ENCODE results near the gene SEL1L.

DNA sequence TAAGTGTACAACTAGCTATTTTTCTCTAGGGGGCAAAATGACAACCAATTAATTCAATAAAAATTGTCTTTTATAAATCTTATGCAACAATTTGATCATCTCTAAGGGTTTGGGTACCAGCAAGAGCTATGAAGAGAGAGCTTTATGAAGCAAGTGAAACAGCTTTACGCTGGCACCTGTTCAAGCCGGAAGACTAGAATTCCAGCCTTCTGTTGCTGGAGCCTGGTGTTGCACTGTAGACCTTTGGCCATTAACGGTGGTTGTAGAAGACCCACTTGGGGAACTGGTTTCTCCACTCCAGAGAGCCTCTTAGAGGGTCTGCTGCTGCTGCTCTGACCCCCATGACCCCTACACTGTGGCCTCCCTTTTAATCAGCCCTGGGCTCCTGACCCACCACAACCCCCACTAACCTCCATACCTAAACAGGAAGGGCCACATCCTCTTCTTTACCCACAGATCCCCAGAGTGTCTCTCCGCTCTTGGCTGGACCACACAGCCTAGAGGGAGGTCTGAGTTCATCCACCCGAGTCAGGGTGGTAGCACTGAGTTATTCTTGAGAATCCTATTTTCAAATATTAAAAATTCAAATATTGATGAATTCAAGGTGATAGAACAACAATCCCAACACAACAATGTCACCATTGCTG is 79.0 kb downstream of the SEL1L start:
- TF ChIP-seq, protein P1, sequence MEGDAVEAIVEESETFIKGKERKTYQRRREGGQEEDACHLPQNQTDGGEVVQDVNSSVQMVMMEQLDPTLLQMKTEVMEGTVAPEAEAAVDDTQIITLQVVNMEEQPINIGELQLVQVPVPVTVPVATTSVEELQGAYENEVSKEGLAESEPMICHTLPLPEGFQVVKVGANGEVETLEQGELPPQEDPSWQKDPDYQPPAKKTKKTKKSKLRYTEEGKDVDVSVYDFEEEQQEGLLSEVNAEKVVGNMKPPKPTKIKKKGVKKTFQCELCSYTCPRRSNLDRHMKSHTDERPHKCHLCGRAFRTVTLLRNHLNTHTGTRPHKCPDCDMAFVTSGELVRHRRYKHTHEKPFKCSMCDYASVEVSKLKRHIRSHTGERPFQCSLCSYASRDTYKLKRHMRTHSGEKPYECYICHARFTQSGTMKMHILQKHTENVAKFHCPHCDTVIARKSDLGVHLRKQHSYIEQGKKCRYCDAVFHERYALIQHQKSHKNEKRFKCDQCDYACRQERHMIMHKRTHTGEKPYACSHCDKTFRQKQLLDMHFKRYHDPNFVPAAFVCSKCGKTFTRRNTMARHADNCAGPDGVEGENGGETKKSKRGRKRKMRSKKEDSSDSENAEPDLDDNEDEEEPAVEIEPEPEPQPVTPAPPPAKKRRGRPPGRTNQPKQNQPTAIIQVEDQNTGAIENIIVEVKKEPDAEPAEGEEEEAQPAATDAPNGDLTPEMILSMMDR (conservative IDR thresholded peaks at IDR 0.05; ENCODE audit: low read length) = no peak
- TF ChIP-seq EZH2phosphoT487 (IDR thresholded peaks at IDR 0.05; ENCODE audit: borderline replicate concordance, low read depth, low read length) = no peak
